NCI-H1105 (cell line): ENCODE results near the gene CLOCK.

Source experiments
- DNase-seq: peaks from one replicate; lab custom pipeline; 2025; lab: John Stamatoyannopoulos, UW

CLOCK gene

DNA sequence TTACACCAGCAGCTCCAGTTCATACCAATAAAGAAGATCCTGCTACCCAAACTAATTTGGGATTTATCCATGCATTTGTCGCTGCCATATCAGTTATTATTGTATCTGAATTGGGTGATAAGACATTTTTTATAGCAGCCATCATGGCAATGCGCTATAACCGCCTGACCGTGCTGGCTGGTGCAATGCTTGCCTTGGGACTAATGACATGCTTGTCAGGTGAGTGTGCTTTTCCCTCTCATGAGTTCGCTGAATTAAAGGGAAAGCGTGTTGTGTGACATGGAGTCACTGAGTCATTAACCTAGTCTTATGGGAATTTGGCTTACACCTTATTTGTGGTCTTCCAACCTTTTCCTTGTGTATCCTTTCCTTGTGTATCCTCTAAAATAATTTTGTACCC, 135.1 kb downstream of the CLOCK start:
- no peak for DNase-seq

- no peak for DNase-seq
Measured at GRCh38 chr4:55410431-55410830, 136.3 kb downstream of the CLOCK start.

DNA sequence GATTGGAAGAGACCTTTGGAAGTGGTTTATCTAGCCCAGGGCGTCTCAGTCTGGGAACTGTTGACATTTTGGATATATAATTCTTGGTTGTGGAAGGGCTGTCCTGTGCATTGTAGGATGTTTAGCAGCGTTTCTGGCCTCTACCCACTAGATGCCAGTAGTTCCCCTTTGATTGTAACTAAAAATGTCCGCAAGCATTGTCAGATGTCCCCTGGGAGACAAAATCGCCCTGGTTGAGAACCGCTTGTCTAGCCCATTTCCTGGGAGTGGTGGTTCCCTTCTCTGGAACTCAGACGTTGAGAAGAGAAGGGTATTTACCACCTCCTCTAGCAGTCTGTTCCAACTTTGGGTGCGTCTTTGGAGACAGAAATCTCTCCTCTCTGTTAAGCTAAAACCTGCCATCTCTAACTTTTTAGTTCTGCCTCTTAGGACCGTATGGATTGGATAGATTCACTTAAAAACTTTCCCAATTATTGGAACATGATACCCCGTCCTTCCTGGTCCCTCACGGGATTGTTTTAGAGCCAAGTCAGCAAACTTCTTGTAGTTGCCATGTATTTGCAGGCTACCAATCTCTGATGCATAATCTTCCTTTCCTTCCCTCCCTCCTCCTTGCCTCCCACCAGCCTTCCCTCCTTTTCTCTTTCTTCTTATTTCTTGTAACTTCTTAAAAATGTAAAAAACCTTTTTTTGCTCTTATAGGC, 137.1 kb downstream of the CLOCK start:
- no peak for DNase-seq

- no peak for DNase-seq
Measured at GRCh38 chr4:55407764-55408163, 138.9 kb downstream of the CLOCK start.

- DNase-seq, result no peak
Measured at GRCh38 chr4:55407119-55407518, 139.6 kb downstream of the CLOCK start.

DNA sequence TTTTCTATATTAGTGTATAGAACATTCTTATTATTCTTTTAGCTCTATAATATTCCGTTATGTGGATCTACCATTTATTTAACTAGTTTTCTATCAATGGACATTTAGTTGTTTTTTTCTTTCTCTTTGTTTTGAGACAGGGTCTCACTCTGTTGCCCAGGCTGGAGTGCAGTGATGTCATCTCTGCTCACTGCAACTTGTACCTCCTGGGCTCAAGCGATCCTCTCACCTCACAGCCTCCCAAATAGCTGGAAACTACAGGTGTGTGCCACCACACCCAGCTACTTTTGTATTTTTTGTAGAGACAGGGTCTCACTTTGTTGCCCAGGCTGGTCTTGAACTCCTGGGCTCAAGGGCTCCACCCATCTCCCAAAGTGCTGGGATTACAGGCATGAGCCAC, 140.2 kb downstream of the CLOCK start:
- no peak for DNase-seq

DNA sequence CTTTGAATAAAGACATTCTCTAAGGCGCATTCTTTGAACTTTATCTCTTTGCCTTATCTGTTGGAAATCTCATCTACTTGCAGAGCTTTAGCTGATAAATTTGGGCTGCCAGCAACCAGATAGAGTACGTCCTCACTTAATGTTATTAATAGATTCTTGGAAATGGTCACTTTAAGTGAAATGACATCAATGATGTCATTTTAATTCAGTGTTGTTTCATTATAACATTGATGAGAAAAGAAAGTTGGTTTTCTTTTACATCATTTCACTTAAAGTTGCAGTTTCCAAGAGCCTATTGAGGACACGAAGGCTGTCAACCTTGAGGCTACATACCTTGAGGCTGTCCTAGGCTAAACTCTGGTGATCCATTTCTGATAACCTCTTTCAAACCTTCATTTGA, 141.6 kb downstream of the CLOCK start:
- no peak for DNase-seq

DNA sequence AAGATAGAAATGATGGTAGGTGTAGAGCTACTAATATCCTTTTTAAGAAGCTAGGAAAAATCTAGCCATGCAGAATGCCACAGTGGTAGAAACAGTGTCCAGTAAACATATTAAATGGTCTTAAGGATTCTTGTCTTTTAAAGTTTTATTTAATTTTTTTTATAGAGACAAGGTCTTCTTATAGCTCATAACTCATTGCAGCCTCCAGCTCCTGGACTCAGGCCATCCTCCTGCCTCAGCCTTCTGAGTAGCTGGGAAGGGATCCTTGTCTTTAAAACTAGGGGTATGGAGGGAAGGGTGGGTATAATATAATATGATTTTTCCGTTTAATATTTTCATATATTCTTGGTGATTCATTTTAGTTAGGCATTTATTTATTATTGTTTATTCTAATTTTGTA, 147.1 kb downstream of the CLOCK start:
- DNase-seq, result no peak

GRCh38 chr4:55398966-55399365, 147.7 kb downstream of the CLOCK start:
- DNase-seq, result no peak

DNA sequence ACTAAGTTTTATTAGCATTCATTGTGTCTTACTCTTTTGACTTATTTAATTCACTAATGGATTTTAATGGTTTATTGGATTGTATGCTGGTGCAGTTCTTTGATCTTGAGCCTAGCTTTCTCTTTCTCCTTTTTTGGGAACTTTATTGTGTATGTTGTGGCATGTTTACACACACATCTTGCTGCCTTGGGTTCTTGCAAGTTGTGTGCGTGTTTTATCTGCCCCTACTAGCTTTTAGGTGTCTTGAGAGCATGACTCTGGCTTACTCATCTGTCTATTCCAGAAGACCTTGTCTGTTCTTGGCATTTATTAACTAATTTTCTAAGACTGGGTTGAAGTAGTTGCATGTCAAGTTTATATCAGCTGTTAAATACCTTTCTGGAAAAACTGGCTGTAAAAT, 148.2 kb downstream of the CLOCK start:
- no peak for DNase-seq

GRCh38 chr4:55397520-55398321, 149.0 kb downstream of the CLOCK start:
- no peak for DNase-seq

GRCh38 chr4:55397126-55397436, 149.6 kb downstream of the CLOCK start:
- DNase-seq, result no peak

- peak; percentile 25 for DNase-seq
Measured at GRCh38 chr4:55396308-55397125, 150.2 kb downstream of the CLOCK start.

GRCh38 chr4:55395529-55396307, 151.0 kb downstream of the CLOCK start, which contains the start of gene TMEM165:
Gene TMEM165 (plus strand): TSS chr4:55395957. CDS start chr4:55396190, 233 bp downstream.
- peak; percentile 67 for DNase-seq

GRCh38 chr4:55395218-55395528, 151.5 kb downstream of the CLOCK start:
- no peak for DNase-seq

- DNase-seq, result no peak
Measured at GRCh38 chr4:55393461-55394320, 153.0 kb downstream of the CLOCK start.

DNA sequence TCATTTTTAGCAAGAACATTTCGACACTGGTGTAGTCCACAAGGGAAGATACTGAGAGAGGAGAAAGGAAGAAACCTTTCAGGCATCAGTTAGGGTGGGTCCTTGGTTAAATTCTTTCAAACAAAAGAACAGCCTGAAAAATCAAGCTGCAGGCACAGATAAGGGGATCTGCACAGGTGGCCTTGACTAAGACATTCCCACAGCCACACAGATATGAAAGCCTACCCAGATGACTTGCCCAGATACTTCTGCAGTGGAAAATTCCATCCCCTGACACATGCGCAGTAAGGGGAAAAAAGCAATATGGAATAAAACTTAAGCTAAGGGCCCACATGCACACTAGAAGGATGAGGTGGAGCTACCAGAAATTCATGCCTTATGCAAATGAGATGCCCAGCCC, 159.9 kb downstream of the CLOCK start:
- no peak for DNase-seq

GRCh38 chr4:55386073-55386472, 160.6 kb downstream of the CLOCK start:
- no peak for DNase-seq

GRCh38 chr4:55385201-55385649, 161.5 kb downstream of the CLOCK start:
- DNase-seq, result no peak

DNA sequence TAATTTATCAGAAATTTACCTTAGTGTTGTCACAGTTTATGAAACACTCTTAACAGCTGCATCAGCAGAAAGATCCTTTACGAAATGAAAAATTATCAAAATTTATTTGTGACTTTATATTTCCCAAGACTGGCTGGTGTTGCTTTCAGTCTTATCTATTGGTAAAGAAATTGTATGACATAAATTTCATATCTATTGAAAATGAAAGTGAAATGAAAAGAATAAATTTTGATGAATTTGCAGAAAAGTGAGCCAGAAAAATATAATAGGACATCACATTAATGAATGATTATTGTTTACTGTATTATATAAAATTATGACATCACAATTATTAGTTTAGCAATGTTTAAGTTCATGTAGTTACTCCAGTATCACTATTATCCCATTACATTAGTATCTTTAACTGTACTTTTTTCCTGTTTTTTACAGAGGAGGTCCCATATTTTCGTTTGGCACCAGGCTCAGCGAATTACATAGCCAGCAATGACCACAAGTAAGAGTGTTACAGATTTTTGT, 164.2 kb downstream of the CLOCK start:
- DNase-seq, result no peak

DNA sequence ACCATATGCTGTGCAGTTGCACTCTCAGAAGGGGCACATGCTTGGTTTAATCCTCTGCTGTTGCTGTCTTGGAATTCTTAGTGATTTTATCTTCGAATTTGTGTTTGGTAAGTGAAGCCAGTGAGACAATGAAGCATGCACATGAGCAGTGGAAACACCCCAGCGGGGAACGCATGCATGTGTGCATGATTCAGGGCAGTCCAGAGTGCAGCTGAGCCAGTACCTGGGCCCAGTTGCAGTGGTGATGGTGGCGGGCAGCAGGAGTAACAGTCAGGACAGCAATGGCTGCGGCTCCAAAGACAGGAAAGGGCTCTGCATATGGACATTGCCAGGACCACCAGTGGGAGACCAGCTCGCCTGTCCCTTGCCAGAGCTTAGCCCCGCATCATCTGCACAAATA, 165.2 kb downstream of the CLOCK start:
- no peak for DNase-seq
